HG03342 (cell line): ENCODE measurements around the gene FGFR4.

Experiments
- ATAC-seq: cut with Tn5 transposase; IDR thresholded peaks from one replicate; pipeline ENCODE4 v1.9.1; 2021; ENCODE audit warnings: mild to moderate bottlenecking, moderate library complexity; ENCODE audit not compliant: unreplicated experiment

Gene FGFR4

GRCh38 chr5:177099422-177100093 lies 12.8 kb downstream of the FGFR4 start:
- no peak for ATAC-seq

GRCh38 chr5:177100714-177101121 lies 14.0 kb downstream of the FGFR4 start:
- no peak for ATAC-seq

GRCh38 chr5:177103523-177104253 lies 17.0 kb downstream of the FGFR4 start:
- ATAC-seq, result no peak

GRCh38 chr5:177105691-177106476 lies 19.2 kb downstream of the FGFR4 start:
- ATAC-seq, result no peak

GRCh38 chr5:177107159-177107558 lies 20.4 kb downstream of the FGFR4 start:
- no peak for ATAC-seq

GRCh38 chr5:177109810-177110209 lies 23.1 kb downstream of the FGFR4 start:
- no peak for ATAC-seq

GRCh38 chr5:177111720-177112394 lies 25.1 kb downstream of the FGFR4 start:
- ATAC-seq, result no peak

- no peak for ATAC-seq
These were observed 26.0 kb downstream of the FGFR4 start for GRCh38 chr5:177112589-177113220.

- ATAC-seq, result peak; percentile 55
These were observed 27.1 kb downstream of the FGFR4 start for GRCh38 chr5:177113566-177114424.

GRCh38 chr5:177116631-177117373 lies 30.1 kb downstream of the FGFR4 start:
- ATAC-seq, result peak; percentile 70

GRCh38 chr5:177117441-177118045 lies 30.8 kb downstream of the FGFR4 start:
- ATAC-seq, result no peak

GRCh38 chr5:177122566-177122965 lies 35.9 kb downstream of the FGFR4 start:
- no peak for ATAC-seq

GRCh38 chr5:177123789-177124485 lies 37.2 kb downstream of the FGFR4 start:
- ATAC-seq, result no peak

GRCh38 chr5:177124486-177124991 lies 37.8 kb downstream of the FGFR4 start:
- ATAC-seq, result no peak

GRCh38 chr5:177126771-177127170 lies 40.1 kb downstream of the FGFR4 start:
- no peak for ATAC-seq

GRCh38 chr5:177128551-177128981 lies 41.9 kb downstream of the FGFR4 start:
- no peak for ATAC-seq

GRCh38 chr5:177130211-177131018 lies 43.7 kb downstream of the FGFR4 start:
- no peak for ATAC-seq
